ENCODE results near the gene COBL.

GRCh38 chr7:51162724-51163329, 153.8 kb downstream of the COBL start:
- peak; percentile 59 to 83 (median 82) for TF ChIP-seq CTCF (IDR thresholded peaks at IDR 0.05)
- TF ChIP-seq POLR2A (IDR thresholded peaks at IDR 0.05) = no peak
